GM23248 (cell line): ENCODE measurements around the gene COL27A1. TPM values are rescaled to one million over a fixed set of nuclear protein-coding genes. Genes with fewer than 3 reads are reported as not detected.
A peak's percentile ranks its signal among the peaks of the same experiment; 100 is the strongest.

Experiments used
- DNase-seq: peaks from one replicate; pipeline ENCODE4 v3.0.0-alpha.2; 2015
- H2AFZ ChIP-seq: fragments of 200-600 bp; sonication (generic); 2 replicates; pipeline ENCODE4 v1.6.1; 2016; ENCODE audit warnings: antibody characterized with exemption
- H3F3A ChIP-seq: fragments of 200-600 bp; sonication (generic); 2 replicates; pipeline ENCODE4 v1.6.1; 2016; ENCODE audit warnings: mild to moderate bottlenecking, antibody characterized with exemption, mixed run types; ENCODE audit not compliant: insufficient read depth
- H3K27ac ChIP-seq: fragments of 200-600 bp; sonication (generic); 2 replicates; pipeline ENCODE4 v1.5.1; 2016; ENCODE audit warnings: mild to moderate bottlenecking
- H3K27me3 ChIP-seq: fragments of 200-600 bp; sonication (generic); replicated peaks from 2 replicates; pipeline ENCODE4 v1.6.1; 2016; ENCODE audit warnings: mild to moderate bottlenecking; ENCODE audit not compliant: insufficient read depth
- H3K36me3 ChIP-seq: fragments of 200-600 bp; sonication (generic); 2 replicates; pipeline ENCODE4 v1.6.1; 2016; ENCODE audit warnings: low read depth, mild to moderate bottlenecking
- H3K4me1 ChIP-seq: fragments of 200-600 bp; sonication (generic); 2 replicates; pipeline ENCODE4 v1.6.1; 2016; ENCODE audit warnings: mild to moderate bottlenecking; ENCODE audit not compliant: insufficient read depth
- H3K4me2 ChIP-seq: fragments of 200-600 bp; sonication (generic); one replicate; pipeline ENCODE4 v1.6.1; 2016; ENCODE audit warnings: mild to moderate bottlenecking; ENCODE audit not compliant: unreplicated experiment
- H3K4me3 ChIP-seq: fragments of 200-600 bp; sonication (generic); 2 replicates; pipeline ENCODE4 v1.5.1; 2016; ENCODE audit warnings: mild to moderate bottlenecking
- H3K79me2 ChIP-seq: fragments of 200-600 bp; sonication (generic); 2 replicates; pipeline ENCODE4 v1.6.1; 2016; ENCODE audit warnings: mild to moderate bottlenecking; ENCODE audit not compliant: insufficient read depth
- H3K9ac ChIP-seq: fragments of 200-600 bp; sonication (generic); 2 replicates; pipeline ENCODE4 v1.6.1; 2016; ENCODE audit warnings: mild to moderate bottlenecking
- H3K9me2 ChIP-seq: fragments of 200-600 bp; sonication (generic); 2 replicates; pipeline ENCODE4 v1.6.1; 2016; ENCODE audit warnings: mixed run types, mild to moderate bottlenecking, moderate library complexity; ENCODE audit not compliant: insufficient read depth
- H3K9me3 ChIP-seq: fragments of 200-600 bp; sonication (generic); one replicate; pipeline ENCODE4 v1.6.1; 2017; ENCODE audit warnings: low read depth
- H4K20me1 ChIP-seq: fragments of 200-600 bp; sonication (generic); 2 replicates; pipeline ENCODE4 v1.6.0; 2016; ENCODE audit not compliant: insufficient read depth
- EZH2 ChIP-seq: fragments of 200-600 bp; sonication (generic); IDR thresholded peaks from 2 replicates; pipeline ENCODE4 v1.6.1; 2018; ENCODE audit warnings: antibody characterized with exemption, mild to moderate bottlenecking; ENCODE audit not compliant: insufficient read depth, poor library complexity, severe bottlenecking
- EZH2phosphoT487 ChIP-seq: fragments of 200-600 bp; sonication (generic); IDR thresholded peaks from 2 replicates; pipeline ENCODE4 v1.6.1; 2018; ENCODE audit warnings: antibody characterized with exemption, moderate library complexity, mild to moderate bottlenecking, low read depth; ENCODE audit not compliant: insufficient read depth
- WGBS, 2 experiments: methylation state at CpG; one replicate each; pipeline ENCODE4 v1.1.6; 2015 to 2017; ENCODE audit warnings: low lambda C conversion rate in 2 of 2, low coverage in 1 of 2; ENCODE audit errors: missing lambda C conversion rate in 2 of 2; 5-methylcytosine and 5-hydroxymethylcytosine counted together
- in situ Hi-C: fragments of 300-500 bp; cut with MboI; formaldehyde crosslinking; loops from 2 replicates; pipeline ENCODE4 v1.15.0; 2020
- polyA plus RNA-seq: library from polyadenylated mRNA; unstranded; fragments of >200 nt; fragmentation: Nextera tagmentation; extraction: Ambion mirVana; gene quantifications from 2 replicates; pipeline ENCODE4 v1.2.1, GENCODE V29; 2016
- total RNA-seq: library from RNA; depleted of rRNA; stranded (reverse); fragments of >200 nt; shearing (Covaris generic); gene quantifications from 2 replicates; pipeline ENCODE4 v1.2.3, GENCODE V29; 2014

Gene COL27A1
- total and polyA plus RNA-seq, 2 experiments from 2014 or later = 1.6 to 2.3 TPM

DNA sequence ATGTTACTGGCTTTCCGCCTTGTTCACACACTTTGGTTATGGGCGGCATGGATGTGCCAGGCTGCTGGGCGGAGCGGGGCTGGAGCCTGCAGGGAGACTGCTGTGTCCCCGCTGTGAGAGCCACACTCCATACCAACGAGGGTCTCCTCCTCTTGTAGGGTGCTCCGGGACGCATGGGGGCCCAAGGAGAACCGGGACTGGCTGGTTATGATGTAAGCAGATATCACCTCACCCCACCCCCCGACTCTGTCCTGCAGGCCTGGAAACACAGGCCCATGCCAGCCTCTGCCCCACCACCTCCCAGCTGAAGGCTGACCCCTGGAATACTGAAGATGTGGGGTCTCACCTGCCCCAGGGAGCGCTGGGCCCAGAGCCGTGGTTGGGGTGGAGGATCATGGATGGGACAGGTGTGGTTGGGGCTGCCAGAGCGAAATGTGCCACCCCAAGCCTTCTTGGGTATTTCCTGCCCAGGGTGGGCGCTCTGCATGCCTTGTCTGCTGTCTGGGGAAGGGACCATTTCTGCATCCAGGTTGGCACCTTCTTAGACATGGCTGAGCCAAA, 128.3 kb downstream of the COL27A1 start:
- H3K4me1 ChIP-seq = peaks cover 14% of the 10 kb centered on the region

DNA sequence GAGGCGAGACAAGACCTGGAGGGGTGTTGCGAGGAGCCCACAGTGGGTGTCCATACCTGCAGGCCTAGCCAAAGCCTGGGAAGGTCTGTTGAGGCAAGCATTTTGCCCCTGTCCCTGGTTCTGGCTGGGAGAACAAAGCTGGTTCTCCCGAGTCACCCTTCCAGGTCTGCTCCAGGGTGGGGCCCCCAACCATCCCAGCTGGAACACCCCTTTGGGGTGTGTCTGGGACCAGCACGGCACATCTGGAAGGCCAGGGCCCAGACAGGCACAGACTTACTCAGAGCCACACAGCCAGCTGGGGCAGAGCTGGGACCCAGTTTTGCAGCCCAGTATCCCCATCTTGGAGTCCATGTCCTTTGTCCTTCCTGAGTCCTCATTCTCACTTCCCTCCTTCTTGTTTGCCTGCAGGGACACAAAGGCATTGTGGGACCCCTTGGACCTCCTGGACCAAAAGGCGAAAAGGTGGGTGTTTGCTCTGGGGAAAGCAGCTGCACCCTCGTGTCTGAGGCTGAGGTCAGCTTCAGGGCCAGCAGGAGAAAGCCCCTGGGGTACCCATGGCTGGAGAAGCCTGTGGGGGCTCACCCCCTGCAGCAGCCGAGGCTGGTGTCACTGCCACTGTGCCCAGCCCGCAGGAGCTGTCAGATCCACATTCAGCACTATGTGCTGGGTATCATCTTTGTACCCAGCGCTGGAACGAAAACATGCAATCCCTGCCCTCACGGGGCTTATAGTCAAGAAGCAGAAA, 129.2 kb downstream of the COL27A1 start:
- Histone ChIP-seq H3K4me3 (no peak overlapping the region), H2AFZ (no peak overlapping the region), H3K27ac (no peak overlapping the region), H3K9me2 (no peaks in the 10 kb centered on the region), H3F3A (0 out of 2 replicates have a peak, but pooled peaks cover 5% of the 10 kb centered on the region), H3K27me3 (no peaks in the 10 kb centered on the region), H3K9me3 (no peaks in the 10 kb centered on the region), H4K20me1 (no peaks in the 10 kb centered on the region), H3K4me2 (no peak overlapping the region), H3K9ac (no peak overlapping the region), H3K79me2 (no peaks in the 10 kb centered on the region), H3K4me1 (peaks cover 14% of the 10 kb centered on the region), H3K36me3 (no peaks in the 10 kb centered on the region)
- in situ Hi-C loops = loop anchor here (10.0 kb wide), 1 partner anchor 180 kb away; no protein-coding TSS in a partner anchor
- TF ChIP-seq EZH2 (no peak), EZH2phosphoT487 (no peak)
- DNase-seq = no peak
- WGBS, 2 experiments = 90 to 93% methylated on average over 10 to 11 of the region's 11 CpGs

More for the DNA sequence above, 128.3 kb downstream of the COL27A1 start:
- Histone ChIP-seq H3K9ac (no peak overlapping the region), H3K4me2 (no peak overlapping the region), H2AFZ (no peak overlapping the region), H3K4me3 (no peak overlapping the region), H3K27me3 (no peaks in the 10 kb centered on the region), H3F3A (0 out of 2 replicates have a peak, but pooled peaks cover 5% of the 10 kb centered on the region), H3K36me3 (no peaks in the 10 kb centered on the region), H3K9me3 (no peaks in the 10 kb centered on the region), H4K20me1 (no peaks in the 10 kb centered on the region), H3K79me2 (no peaks in the 10 kb centered on the region), H3K27ac (no peak overlapping the region), H3K9me2 (no peaks in the 10 kb centered on the region)
- TF ChIP-seq EZH2 (no peak), EZH2phosphoT487 (no peak)
- in situ Hi-C loops = loop anchor here (10.0 kb wide), 1 partner anchor 179 kb away; no protein-coding TSS in a partner anchor
- DNase-seq = no peak
- WGBS, 2 experiments = 96 to 97% methylated on average over 10 to 14 of the region's 14 CpGs

DNA sequence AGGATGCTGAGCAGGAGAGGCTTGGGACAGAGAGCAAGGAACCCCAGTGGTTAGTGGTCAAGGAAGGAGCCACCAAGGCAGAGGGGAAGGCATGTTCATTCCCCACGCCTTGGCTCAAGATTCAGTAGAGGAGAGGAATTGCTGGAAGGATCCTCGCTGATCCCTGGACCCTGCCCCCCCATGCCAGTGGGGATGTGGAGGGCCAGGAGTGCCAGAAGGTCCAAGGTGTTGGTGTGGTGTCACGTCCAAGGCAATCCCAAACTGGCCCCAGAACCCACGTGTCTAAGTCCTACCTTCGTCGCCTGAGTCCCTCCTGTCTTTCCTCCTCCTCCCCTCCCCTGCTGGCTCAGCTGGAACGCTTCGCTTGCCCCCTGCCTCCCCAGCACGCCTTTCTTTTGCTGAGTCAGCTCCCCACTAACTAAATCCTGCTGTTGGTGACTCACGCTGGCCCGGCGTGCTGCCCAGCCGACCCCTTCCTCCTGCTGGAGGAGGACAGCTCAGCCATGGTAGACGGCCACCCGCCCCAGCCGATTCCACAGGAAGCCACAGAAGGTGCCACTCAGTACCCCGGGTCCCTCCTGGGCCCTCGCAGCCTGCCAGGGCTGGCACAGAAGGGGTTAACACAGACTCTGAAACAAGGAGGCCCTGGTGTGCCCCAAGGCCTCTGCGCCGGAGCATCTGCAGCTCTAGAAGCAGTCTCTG, 130.0 kb downstream of the COL27A1 start:
- Histone ChIP-seq H3K79me2 (no peaks in the 10 kb centered on the region), H3K9ac (no peak overlapping the region), H3K36me3 (no peaks in the 10 kb centered on the region), H3K4me1 (peaks cover 14% of the 10 kb centered on the region), H3K27ac (no peak overlapping the region), H2AFZ (no peak overlapping the region), H3K4me3 (no peak overlapping the region), H3K4me2 (peak overlapping the region; percentile 17), H3F3A (0 out of 2 replicates have a peak, but pooled peaks cover 5% of the 10 kb centered on the region), H3K9me2 (no peaks in the 10 kb centered on the region), H3K27me3 (no peaks in the 10 kb centered on the region), H3K9me3 (no peaks in the 10 kb centered on the region), H4K20me1 (no peaks in the 10 kb centered on the region)
- in situ Hi-C loops = loop anchor here (10.0 kb wide), 1 partner anchor 181 kb away; no protein-coding TSS in a partner anchor
- TF ChIP-seq EZH2 (no peak), EZH2phosphoT487 (no peak)
- 7 to 10% methylated on average over 18 to 20 of the region's 20 CpGs for WGBS, 2 experiments
- peak; percentile 93 for DNase-seq

DNA sequence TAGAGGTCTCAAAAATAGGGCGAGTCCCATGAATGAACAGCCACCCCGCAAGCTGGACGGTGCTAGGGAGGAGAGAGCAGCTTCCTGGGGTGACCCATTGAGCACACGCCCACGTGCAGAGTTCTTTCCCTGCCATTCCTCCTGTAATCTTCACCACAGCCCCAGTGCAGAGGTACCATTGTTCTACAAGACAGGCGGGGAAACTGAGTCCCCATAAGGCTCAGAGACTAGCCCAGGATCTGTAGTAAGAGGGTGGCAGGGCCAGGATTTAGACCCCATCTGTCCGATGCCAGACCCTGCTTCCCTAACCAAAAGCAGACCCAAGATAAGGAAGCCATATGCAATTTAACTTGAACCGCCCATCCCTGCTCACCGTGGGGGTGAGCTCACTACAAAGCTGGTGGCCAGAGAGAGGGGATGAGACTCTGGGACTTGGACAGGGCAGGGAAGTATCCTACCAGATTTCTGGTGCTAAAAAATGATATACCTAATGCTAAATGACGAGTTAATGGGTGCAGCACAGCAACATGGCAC, 130.9 kb downstream of the COL27A1 start:
- WGBS, 2 experiments = 81 to 83% methylated on average over 10 of the region's 10 CpGs
- peak overlapping the region; percentile 17 for H3K4me2 ChIP-seq
- H3K9me2 ChIP-seq = no peaks in the 10 kb centered on the region
- in situ Hi-C loops = loop anchor here (10.0 kb wide), 1 partner anchor 181 kb away; no protein-coding TSS in a partner anchor
- no peaks in the 10 kb centered on the region for H3K9me3 ChIP-seq
- H3K27ac ChIP-seq = no peak overlapping the region
- no peaks in the 10 kb centered on the region for H3K36me3 ChIP-seq
- peaks cover 12% of the 10 kb centered on the region for H3K4me1 ChIP-seq
- no peak overlapping the region for H3K9ac ChIP-seq
- no peaks in the 10 kb centered on the region for H3K27me3 ChIP-seq
- no peak overlapping the region for H2AFZ ChIP-seq
- no peaks in the 10 kb centered on the region for H3K79me2 ChIP-seq
- H3F3A ChIP-seq = 0 out of 2 replicates have a peak, but pooled peaks cover 5% of the 10 kb centered on the region
- no peaks in the 10 kb centered on the region for H4K20me1 ChIP-seq
- TF ChIP-seq EZH2phosphoT487 (no peak), EZH2 (no peak)
- DNase-seq = no peak
- H3K4me3 ChIP-seq = no peak overlapping the region
